Keratinocyte (primary cell): Measurements from ENCODE around the gene SLC2A11. TPM values are rescaled to one million over a fixed set of nuclear protein-coding genes. Genes with fewer than 3 reads are reported as not detected.
"Not testable (repeated sequence)": the region's sequence is repeated elsewhere in the genome, so short reads cannot be mapped to it uniquely, and the experiment has no call there.

Experiments
- DNase-seq: peaks from one replicate; pipeline ENCODE4 v3.0.0-alpha.2; 2011; ENCODE audit warnings: low read depth, missing footprints, low spot score
- FAIRE-seq: peaks from 2 replicates; lab custom pipeline; 2011; peaks lifted over from hg19 to GRCh38; lab: Jason Lieb, UNC
- H2AFZ ChIP-seq: 2 replicates; pipeline ENCODE4 v1.6.0; 2012; ENCODE audit warnings: low read length, control low read depth, inconsistent platforms; ENCODE audit not compliant: control insufficient read depth
- H3K27ac ChIP-seq: 2 replicates; pipeline ENCODE4 v1.5.1; 2011; ENCODE audit warnings: low read length; ENCODE audit not compliant: control insufficient read depth, insufficient read depth
- H3K27me3 ChIP-seq: 3 replicates; pipeline ENCODE4 v1.6.0; 2011; ENCODE audit warnings: low read length; ENCODE audit not compliant: control insufficient read depth, insufficient read depth; ENCODE audit errors: extremely low read depth
- H3K36me3 ChIP-seq, 2 experiments: 2 replicates in 1 of 2; 3 replicates in 1 of 2; pipeline ENCODE4 v1.5.1; 2011; ENCODE audit warnings: low read length in 2 of 2, mild to moderate bottlenecking in 1 of 2; ENCODE audit not compliant: control insufficient read depth in 2 of 2, insufficient read depth in 2 of 2; ENCODE audit errors: extremely low read depth in 1 of 2
- H3K4me1 ChIP-seq: 3 replicates; pipeline ENCODE4 v1.5.1; 2011; ENCODE audit warnings: low read length; ENCODE audit not compliant: control insufficient read depth, insufficient read depth; ENCODE audit errors: extremely low read depth
- H3K4me2 ChIP-seq: 3 replicates; pipeline ENCODE4 v1.6.0; 2011; ENCODE audit warnings: low read depth, low read length; ENCODE audit not compliant: control insufficient read depth, insufficient read depth; ENCODE audit errors: extremely low read depth
- H3K4me3 ChIP-seq, 3 experiments: fragments of 200-600 bp in 1 of 3; sonication (generic) in 1 of 3; 2 replicates in 2 of 3; 3 replicates in 1 of 3; pipeline ENCODE4 v1.5.1; 2011 to 2016; ENCODE audit warnings: low read length in 3 of 3, mild to moderate bottlenecking in 3 of 3, control low read depth in 2 of 3, inconsistent platforms in 1 of 3, low read depth in 1 of 3, mixed read lengths in 1 of 3, mixed run types in 1 of 3, moderate library complexity in 1 of 3; ENCODE audit not compliant: control insufficient read depth in 2 of 3, insufficient read depth in 2 of 3; ENCODE audit errors: extremely low read depth in 1 of 3
- H3K79me2 ChIP-seq: 2 replicates; pipeline ENCODE4 v1.6.0; 2012; ENCODE audit warnings: low read length; ENCODE audit not compliant: control insufficient read depth, insufficient read depth
- H3K9ac ChIP-seq: 3 replicates; pipeline ENCODE4 v1.6.0; 2011; ENCODE audit warnings: low read length; ENCODE audit not compliant: control insufficient read depth, insufficient read depth; ENCODE audit errors: extremely low read depth
- H3K9me1 ChIP-seq: 3 replicates; pipeline ENCODE4 v1.6.0; 2011; ENCODE audit warnings: low read length; ENCODE audit not compliant: control insufficient read depth, insufficient read depth; ENCODE audit errors: extremely low read depth
- H3K9me3 ChIP-seq: 2 replicates; pipeline ENCODE4 v1.5.1; 2012; ENCODE audit warnings: low read depth, low read length; ENCODE audit not compliant: control insufficient read depth
- H4K20me1 ChIP-seq: 3 replicates; pipeline ENCODE4 v1.6.0; 2011; ENCODE audit warnings: low read length; ENCODE audit not compliant: control insufficient read depth, insufficient read depth; ENCODE audit errors: extremely low read depth
- EZH2 ChIP-seq: IDR thresholded peaks from one replicate; pipeline ENCODE4 v1.6.1; 2012; ENCODE audit warnings: inconsistent platforms, mild to moderate bottlenecking, low read length, moderate library complexity
- dilution Hi-C: fragments of 300-500 bp; cut with MboI; formaldehyde crosslinking; loops from one replicate; pipeline ENCODE4 v1.7.0; 2020; ENCODE audit warnings: low sequenced_read_pairs; ENCODE audit not compliant: extremely low pct_ligation_motif_present
- polyA plus RNA-seq, 5 experiments: library from polyadenylated mRNA; depleted of rRNA in 3 of 5; stranded (reverse) in 3 of 5; stranded (forward) in 1 of 5; unstranded in 1 of 5; fragments of >200 nt; gene quantifications; 1 replicate in 1 of 5; 2 replicates in 3 of 5; 3 replicates in 1 of 5; pipeline versions ENCODE4 v1.2.1 to v1.2.3, GENCODE V29; 2011 to 2012; ENCODE audit warnings: missing spikeins in 2 of 5, low read depth in 1 of 5, low replicate concordance in 1 of 5
- TF ChIP-seq, protein P1 (sequence below), 3 experiments: IDR thresholded peaks in 1 of 3; conservative IDR thresholded peaks in 1 of 3; optimal IDR thresholded peaks in 1 of 3; 2 replicates in 2 of 3; 3 replicates in 1 of 3; pipeline versions ENCODE3 to v1.5.1; 2011; ENCODE audit warnings: low read length in 3 of 3, mild to moderate bottlenecking in 3 of 3, moderate library complexity in 2 of 3, control low read depth in 1 of 3, inconsistent platforms in 1 of 3; ENCODE audit not compliant: insufficient read depth in 2 of 3; ENCODE audit errors: extremely low read depth in 1 of 3

Gene SLC2A11
- polyA plus RNA-seq, 1 donor (not counting 4 experiments of a cell fraction or from before 2014, with no cell fraction given), result 6.0 TPM

DNA sequence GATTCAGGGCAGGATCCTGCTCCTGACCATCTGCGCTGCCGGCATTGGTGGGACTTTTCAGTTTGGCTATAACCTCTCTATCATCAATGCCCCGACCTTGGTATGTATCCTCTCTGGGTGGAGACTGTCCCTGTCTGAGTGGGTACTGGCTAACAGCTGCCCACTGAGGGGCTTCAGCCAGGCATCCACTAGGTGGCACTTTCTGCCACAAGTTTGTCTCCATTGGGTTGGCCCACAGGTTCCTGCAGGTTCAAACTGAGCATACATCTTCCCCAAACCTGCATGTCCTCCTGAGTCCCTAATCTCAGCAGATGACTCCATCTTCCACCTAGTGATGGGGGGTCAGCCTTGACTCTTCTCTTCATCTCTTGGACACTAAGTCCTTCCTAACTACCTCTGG, 4.4 kb downstream of the SLC2A11 start:
- H4K20me1 ChIP-seq, result no peaks in the 10 kb centered on the region
- no peaks in the 10 kb centered on the region for H3K9me3 ChIP-seq
- no peak for FAIRE-seq
- H3K4me1 ChIP-seq, result peaks cover 6% of the 10 kb centered on the region
- no peak overlapping the region for H3K9ac ChIP-seq
- no peak overlapping the region for H3K4me3 ChIP-seq
- H3K27ac ChIP-seq, result no peak overlapping the region
- no peaks in the 10 kb centered on the region for H3K27me3 ChIP-seq
- dilution Hi-C loops, result no loop called here
- no peaks in the 10 kb centered on the region for H3K9me1 ChIP-seq
- H2AFZ ChIP-seq, result no peak overlapping the region
- TF ChIP-seq, protein P1, sequence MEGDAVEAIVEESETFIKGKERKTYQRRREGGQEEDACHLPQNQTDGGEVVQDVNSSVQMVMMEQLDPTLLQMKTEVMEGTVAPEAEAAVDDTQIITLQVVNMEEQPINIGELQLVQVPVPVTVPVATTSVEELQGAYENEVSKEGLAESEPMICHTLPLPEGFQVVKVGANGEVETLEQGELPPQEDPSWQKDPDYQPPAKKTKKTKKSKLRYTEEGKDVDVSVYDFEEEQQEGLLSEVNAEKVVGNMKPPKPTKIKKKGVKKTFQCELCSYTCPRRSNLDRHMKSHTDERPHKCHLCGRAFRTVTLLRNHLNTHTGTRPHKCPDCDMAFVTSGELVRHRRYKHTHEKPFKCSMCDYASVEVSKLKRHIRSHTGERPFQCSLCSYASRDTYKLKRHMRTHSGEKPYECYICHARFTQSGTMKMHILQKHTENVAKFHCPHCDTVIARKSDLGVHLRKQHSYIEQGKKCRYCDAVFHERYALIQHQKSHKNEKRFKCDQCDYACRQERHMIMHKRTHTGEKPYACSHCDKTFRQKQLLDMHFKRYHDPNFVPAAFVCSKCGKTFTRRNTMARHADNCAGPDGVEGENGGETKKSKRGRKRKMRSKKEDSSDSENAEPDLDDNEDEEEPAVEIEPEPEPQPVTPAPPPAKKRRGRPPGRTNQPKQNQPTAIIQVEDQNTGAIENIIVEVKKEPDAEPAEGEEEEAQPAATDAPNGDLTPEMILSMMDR (optimal IDR thresholded peaks at IDR 0.05 in 1 of 3, IDR thresholded peaks at IDR 0.05 in 1 of 3, conservative IDR thresholded peaks at IDR 0.05 in 1 of 3; ENCODE audit: extremely low read depth in 1 of 3, insufficient read depth in 2 of 3, low read length in 3 of 3), result peak; percentile 64 to 85 (median 67)
- TF ChIP-seq EZH2, result no peak
- DNase-seq, result no peak
- no peaks in the 10 kb centered on the region for H3K79me2 ChIP-seq
- no peak overlapping the region for H3K4me2 ChIP-seq
- no peaks in the 10 kb centered on the region for H3K36me3 ChIP-seq

DNA sequence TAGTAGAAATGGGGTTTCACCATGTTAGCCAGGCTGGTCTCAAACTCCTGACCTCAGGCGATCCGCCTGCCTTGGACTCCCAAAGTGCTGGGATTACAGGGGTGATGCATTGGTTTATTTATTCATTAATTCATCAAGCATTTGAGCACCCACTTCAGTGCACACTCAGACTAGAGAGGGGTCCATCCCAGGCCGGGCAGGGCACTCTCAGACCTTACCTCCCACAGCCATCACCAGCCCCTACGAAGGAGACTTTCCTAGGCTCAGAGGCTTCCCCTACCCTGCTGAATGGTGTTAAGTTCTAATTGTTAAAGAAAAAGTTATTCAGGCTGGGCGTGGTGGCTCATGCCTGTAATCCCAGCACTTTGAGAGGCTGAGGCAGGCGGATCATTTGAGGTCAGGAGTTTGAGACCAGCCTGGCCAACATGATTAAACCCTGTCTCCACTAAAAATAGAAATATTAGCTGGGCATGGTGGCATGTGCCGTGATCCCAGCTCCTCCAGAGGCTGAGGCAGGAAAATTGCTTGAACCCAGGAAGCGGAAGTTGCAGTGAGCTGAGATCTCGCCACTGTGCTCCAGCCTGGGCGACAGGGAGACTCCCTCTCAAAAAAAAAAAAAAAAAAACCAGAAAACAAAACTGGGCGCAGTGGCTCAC, 7.0 kb downstream of the SLC2A11 start:
- H3K9me3 ChIP-seq, H2AFZ ChIP-seq, H4K20me1 ChIP-seq, H3K9me1 ChIP-seq, DNase-seq, H3K36me3 ChIP-seq, dilution Hi-C loops, H3K27me3 ChIP-seq, H3K4me2 ChIP-seq, H3K79me2 ChIP-seq, H3K4me1 ChIP-seq, H3K4me3 ChIP-seq, H3K27ac ChIP-seq, FAIRE-seq, H3K9ac ChIP-seq: not testable (repeated sequence)

DNA sequence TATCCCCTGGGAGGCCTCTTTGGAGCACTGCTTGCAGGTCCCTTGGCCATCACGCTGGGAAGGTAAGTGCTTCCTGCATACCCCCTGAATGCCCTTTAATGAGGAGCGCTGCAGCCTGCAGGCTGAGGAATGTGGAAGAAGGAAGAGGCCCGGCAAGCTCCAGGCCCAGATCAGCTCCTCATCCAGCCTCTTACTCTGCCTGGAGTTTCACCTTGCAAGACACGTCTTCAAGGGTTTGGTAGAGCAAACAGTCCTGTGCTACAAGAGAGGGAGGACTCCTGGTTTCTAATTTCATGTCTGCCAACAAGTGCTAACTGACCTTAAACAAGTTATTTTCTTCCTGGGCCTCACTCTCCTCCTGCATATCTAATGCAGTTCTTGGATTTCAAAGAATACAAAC, 10.9 kb downstream of the SLC2A11 start:
- Histone ChIP-seq H3K27me3 (no peaks in the 10 kb centered on the region), H3K4me2 (no peak overlapping the region), H2AFZ (no peak overlapping the region), H4K20me1 (no peaks in the 10 kb centered on the region), H3K36me3 (peaks cover 0 to 9% of the 10 kb centered on the region in 2 experiments), H3K4me3 (no peak overlapping the region), H3K27ac (no peak overlapping the region), H3K79me2 (no peaks in the 10 kb centered on the region), H3K9me3 (no peaks in the 10 kb centered on the region), H3K4me1 (no peaks in the 10 kb centered on the region), H3K9ac (no peak overlapping the region), H3K9me1 (no peaks in the 10 kb centered on the region)
- no peak for DNase-seq
- dilution Hi-C loops, result no loop called here
- no peak for TF ChIP-seq EZH2
- TF ChIP-seq, protein P1 (optimal IDR thresholded peaks at IDR 0.05 in 1 of 3, IDR thresholded peaks at IDR 0.05 in 1 of 3, conservative IDR thresholded peaks at IDR 0.05 in 1 of 3; ENCODE audit: extremely low read depth in 1 of 3, insufficient read depth in 2 of 3, low read length in 3 of 3), result no peak
- no peak for FAIRE-seq
